Epidermal melanocyte (primary cell): ENCODE data around the gene P4HTM.

Source experiments
- DNase-seq: peaks from one replicate; pipeline ENCODE4 v3.0.0; 2011; ENCODE audit warnings: low spot score; ENCODE audit not compliant: insufficient read length

The P4HTM gene

DNA sequence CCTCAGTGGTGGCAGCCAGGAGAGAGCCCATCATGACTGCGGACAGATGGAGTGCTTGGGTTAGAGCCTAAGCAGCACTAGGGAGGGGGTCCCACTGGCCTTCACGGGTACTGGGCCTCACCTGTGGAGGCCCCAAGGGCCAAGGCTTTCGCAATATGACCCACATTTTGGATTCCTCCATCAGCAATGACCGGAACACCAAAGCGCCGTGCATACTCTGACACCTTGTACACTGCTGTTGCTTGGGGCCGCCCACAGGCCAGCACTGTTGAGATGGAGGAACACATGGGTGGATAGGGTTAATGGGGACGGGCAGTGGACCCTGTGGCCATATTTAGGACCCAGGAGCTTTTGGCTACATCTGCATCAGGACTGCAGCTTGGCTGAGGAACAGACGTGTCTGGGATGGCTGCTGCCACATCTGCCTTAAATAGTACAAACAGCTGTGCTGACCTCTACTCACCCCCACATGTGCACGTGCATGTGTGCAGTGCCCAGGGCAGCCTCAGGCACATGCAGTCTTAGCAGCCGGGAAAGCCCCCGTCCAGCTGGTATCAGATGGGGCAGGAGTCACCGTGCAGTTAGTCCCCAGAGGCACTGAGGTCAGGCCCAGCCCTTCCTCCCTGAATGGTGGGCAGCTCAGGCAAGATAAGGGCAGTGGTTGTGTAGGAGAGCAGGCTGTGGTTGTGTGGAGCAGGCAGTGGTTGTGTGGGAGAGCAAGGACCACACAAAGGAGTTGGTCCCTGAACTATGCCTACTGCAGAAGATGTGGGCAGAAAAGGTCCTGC, 35.2 kb downstream of the P4HTM start:
- DNase-seq: no peak

DNA sequence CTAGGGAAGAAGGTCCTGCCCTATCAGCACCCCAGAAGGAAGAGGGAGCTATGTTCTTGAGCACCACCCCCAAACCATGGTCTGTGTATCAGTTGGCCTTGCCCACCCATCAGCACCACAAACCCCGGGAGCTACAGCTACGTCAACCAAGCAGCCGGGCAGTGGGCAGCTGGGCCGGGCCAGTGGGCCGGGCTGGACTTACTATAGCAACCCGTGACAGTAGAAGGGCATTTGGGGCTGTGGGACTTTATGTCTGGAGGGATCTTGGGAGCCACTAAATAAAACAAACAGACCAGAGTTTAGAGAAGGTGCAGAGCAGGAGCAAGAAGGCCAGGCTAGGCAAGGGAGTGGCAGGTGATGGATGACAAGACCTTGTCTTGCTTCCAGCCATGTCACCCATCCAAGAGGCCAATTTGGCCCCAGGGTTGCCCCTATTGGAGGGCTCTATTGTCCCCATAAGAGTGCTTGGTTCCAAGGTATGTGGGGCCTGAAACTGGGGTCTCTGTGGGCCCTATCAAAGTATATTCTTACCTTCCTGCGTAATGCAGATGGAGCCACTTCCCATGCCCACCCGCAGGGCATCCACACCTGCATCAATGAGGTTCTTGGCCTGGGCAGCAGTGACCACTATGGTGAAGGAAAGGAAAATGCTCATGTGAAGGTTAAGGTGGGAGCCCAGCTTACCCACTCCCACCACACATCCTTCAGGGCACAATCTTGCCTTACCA, 35.9 kb downstream of the P4HTM start:
- no peak for DNase-seq

DNA sequence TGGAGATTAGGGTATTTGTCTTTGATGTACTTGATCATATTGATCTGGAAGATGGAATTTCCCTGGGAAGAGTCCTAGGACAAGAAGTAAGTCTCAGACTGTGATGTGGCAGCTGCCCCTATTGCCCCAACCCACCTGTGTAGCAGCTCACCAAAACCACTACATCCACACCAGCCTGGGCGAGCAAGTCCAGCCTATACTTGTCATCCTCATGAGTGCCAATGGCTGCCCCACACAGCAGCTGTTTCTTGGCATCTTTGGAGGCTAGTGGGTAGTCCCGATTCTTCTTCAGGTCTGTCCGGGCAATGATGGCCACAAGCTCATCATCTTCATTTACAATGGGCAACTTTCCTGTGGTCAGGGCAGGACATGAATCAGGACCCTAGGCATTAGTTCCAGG, 36.5 kb downstream of the P4HTM start:
- no peak for DNase-seq

DNA sequence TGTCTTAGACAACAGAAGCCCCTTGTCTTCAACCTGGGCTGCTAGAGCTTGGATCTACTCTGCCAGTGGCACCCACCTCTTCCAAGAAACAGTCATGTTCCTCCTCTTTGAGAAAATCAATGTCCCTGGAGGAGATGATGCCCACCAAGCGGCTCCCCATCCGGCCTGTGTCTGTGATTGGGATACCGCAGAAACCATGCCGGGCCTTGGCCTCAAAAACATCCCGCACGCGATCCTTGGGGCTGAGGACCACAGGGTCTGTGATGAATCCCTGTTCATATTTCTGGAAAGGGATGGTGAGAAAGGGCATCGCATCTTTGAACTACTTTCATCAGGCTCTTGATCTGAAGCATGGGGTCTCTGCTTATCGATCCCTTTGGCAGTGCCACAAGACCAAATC, 37.6 kb downstream of the P4HTM start:
- no peak for DNase-seq

DNA sequence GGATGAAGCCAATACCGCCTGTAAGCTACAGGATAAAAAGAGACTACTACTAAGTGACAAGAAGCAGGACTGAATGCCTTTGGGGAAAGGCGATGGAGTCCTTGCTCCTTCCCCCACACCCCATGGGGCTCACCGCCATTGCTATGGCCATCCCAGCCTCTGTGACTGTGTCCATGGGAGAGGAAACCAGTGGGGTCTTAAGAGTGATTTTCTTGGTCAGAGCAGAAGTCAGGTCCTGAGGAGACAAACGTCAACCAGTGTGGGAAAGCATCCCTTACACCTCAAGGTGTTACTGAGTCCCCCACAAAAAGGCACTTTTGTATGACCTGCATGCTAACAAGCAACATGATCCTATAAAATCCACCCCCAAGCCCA, 38.2 kb downstream of the P4HTM start:
- DNase-seq: no peak

DNA sequence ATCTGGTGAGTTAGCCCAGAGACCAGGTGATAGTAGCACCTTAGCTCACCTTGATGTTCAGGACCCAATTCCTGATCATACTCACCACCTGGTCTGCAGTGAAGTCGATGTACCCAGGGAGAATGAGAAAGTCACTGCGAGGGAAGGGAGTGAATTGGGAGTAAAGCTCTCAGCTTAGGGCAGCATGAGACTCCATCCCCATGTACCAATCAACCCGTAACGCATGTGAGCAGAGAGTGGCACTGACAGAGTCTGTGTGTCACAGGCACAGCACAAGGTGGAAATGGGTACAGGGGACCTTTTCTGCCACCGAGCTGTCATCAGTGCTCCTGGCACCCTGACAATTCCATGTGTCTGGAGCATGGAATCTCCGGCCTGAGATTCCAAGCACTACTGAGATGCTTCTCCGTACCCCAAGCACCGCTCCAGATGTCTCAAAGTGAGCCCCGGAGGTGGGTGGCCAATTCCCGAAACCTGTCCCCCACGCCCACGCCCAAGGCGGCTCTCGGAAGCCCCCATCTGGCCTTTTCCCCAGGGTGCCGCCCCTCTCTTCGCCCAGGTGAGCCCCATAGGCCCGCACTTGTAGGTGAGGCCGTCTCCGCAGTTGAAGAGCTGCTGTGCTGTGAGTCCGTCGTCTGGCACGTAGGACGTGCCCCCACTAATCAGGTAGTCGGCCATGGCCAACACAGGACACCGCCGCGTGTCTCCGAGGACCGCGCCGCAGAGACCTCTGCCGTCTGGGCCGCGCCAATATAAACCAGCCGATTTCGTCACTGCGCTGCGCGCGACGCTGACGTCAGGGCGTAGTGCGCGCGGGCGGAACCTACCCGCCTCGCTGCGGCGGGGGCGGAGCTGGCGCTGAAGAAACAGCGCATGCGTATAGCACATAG, 38.9 kb downstream of the P4HTM start, which contains the start of gene IMPDH2:
Gene IMPDH2 (minus strand): TSS at position 726 of the 890 bp plus-strand sequence. CDS start 48 bp downstream, at position 678.
- peak; percentile 61 for DNase-seq

DNA sequence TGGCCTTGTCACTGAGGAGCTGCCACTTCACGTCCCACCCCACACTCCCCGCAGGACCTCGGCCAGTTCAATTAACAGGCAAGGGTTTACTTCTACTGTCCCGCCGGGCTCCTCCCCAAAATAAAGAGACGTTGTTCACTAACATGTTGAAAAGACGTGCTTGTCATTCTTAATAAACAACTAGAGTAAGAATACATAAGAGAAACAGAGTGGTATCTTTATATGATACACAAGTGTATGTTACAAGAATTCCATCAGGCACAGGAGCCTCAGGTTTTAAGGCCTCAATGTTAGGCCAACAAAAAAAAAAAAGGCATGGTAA, 39.5 kb downstream of the P4HTM start:
- DNase-seq: no peak

DNA sequence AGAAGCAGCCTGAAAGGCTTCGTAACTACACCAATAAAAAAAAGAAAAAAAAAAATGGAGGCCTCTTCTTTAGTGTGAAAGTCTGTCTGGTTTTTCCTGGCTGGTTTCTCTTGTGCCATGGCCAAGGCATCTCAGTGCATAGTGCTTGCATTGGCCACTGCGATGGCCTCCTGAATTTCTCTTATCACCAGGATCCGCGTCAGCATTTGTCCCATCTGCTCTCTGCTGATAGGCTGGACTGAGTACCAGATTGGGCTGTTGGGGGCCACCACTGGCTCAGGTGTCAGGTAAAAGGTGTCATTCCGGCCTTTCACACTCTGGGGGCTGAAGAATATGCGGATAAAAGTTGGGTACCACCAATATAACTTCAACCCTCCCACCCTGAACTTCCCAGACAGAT, 40.3 kb downstream of the P4HTM start:
- no peak for DNase-seq

DNA sequence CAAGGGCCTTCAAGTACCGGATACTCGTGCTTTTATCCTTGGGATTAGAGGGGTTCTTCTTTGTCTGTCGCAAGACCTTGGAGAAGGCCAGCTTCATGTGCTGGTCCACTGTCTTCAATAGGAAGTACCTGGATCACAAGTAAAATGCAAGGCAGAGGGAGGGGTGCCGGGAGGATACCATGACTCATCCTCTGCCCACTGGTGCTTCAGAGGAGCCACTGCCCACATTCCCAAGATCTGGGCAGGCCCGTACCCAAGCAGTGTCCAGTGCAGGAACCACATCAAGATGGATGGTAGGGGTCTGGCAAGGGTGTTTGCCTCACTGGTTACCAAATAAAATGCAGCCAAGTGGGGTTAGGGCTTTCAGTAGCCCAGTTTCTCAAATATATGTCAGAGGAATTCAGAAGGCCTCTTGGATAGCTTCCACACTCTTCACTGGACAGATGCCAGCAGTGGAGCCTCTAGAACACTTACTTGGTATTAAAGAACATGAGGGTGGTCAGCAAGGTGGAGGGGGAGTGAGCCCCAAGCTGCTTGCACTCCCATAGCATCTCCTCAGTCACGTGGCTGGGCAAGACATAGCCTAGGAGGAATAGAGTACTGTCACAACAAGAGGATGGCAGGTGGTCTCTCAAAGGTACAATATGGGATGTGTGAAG, 42.7 kb downstream of the P4HTM start:
- no peak for DNase-seq

DNA sequence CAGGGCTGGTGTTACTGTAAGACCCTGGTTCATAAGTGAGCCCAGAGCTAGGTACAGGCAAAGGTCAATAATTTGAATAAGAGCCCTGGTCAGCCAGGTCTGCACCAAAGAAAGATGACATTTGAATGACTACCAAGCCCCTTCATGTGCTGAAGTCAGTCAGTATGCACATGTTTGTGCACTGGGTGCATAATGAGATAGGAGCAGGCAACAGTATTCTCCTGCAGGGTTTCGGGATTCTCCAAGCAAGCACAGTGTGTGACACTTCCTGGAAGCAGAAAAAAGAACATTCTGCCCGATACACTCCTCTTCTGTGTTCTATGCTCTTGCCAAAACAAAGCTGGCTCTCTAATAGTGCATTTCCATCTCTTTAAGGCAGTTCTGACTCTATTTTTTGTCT, 44.6 kb downstream of the P4HTM start:
- no peak for DNase-seq

DNA sequence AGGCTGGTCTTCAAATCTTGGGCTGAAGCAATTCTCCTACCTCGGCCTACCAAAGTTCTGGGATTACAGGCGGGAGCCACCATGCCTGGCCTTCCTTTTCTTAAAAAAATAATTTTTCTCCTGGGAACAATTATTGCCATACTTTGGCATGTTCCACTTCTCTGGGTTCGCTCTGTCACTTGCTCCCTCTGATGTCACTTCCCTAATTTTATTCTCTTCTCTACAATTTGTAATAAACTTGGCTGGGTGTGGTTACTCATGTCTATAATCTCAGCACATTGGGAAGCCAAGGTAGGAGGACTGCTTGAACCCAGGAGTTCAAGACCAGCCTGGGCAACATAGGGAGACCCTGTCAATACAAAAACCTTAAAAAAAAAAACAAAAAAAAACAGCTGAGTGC, 45.2 kb downstream of the P4HTM start:
- DNase-seq: no peak

DNA sequence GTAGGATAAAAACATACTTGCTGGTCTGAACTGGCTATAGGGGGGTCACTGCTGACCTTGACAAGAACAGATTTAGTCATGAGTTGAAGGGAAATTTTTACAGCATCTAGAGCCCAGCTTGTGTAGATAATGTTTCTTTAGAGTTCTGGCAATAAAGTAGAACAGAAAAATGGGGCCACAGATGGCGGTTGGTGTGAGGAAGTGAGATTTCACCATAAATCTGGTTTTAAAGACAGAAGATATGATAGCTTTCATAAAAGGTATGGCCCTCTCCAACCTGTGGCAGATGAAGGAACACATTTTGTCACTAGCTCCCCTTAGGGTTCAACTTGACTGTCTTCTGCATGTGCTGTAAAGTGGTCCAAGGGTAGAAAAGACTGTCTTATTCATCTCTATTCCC, 63.5 kb downstream of the P4HTM start:
- DNase-seq: no peak

DNA sequence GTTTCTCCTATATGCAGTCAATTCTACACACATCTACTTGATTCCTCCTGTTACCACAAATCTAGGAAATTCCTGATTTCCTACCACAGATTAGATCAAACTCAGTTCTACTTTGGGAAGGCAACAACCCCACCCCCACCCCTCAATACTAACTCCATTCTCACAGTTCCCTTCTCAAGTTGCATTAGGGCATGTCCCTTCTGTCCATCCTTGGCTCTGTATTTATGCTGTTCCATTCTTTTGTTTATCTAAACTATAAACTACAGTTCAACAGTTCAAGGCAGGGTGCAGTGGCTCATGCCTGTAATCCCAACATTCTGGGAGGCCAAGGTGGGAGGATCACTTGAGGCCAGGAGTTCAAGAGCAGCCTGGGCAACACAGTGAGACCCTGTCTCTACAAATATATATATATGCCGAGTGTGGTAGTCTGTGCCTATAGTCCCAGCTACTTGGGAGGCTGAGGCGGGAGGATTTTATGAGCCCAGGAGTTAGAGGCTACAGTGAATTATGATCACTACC, 64.4 kb downstream of the P4HTM start:
- no peak for DNase-seq
